Adrenal gland (tissue), 5 donors: ENCODE measurements around the gene FASTK.

Source experiments
- POLR2A ChIP-seq, 2 donors: fragments of 450-650 bp; IDR thresholded peaks; one replicate each; pipeline ENCODE4 v1.6.1; 2017; ENCODE audit warnings: antibody characterized with exemption in 2 of 2, mild to moderate bottlenecking in 2 of 2, moderate library complexity in 1 of 2
- TF ChIP-seq, protein P1 (sequence below), 6 experiments: fragments of 450-650 bp in 4 of 6; fragments of 200-600 bp in 2 of 6; sonication (generic) in 1 of 6; IDR thresholded peaks; 1 replicate in 5 of 6; 2 replicates in 1 of 6; pipeline versions ENCODE4 v1.5.1 to v1.8.0; 2016 to 2021; ENCODE audit warnings: antibody characterized with exemption in 6 of 6, mild to moderate bottlenecking in 2 of 6, moderate library complexity in 1 of 6
- donor health status: DM: no; HTN: no; CAD: no.

- TF ChIP-seq, protein P1, sequence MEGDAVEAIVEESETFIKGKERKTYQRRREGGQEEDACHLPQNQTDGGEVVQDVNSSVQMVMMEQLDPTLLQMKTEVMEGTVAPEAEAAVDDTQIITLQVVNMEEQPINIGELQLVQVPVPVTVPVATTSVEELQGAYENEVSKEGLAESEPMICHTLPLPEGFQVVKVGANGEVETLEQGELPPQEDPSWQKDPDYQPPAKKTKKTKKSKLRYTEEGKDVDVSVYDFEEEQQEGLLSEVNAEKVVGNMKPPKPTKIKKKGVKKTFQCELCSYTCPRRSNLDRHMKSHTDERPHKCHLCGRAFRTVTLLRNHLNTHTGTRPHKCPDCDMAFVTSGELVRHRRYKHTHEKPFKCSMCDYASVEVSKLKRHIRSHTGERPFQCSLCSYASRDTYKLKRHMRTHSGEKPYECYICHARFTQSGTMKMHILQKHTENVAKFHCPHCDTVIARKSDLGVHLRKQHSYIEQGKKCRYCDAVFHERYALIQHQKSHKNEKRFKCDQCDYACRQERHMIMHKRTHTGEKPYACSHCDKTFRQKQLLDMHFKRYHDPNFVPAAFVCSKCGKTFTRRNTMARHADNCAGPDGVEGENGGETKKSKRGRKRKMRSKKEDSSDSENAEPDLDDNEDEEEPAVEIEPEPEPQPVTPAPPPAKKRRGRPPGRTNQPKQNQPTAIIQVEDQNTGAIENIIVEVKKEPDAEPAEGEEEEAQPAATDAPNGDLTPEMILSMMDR (IDR thresholded peaks at IDR 0.05) = no peak
- TF ChIP-seq POLR2A (IDR thresholded peaks at IDR 0.05) = no peak
These were observed 34.7 kb upstream of the FASTK start for GRCh38 chr7:151115121-151115835.
